Aorta (tissue), 5 donors: ENCODE data around the gene MYLK4. TPM values are rescaled to one million over a fixed set of nuclear protein-coding genes. Genes with fewer than 3 reads are reported as not detected.

ENCODE experiments used
- ATAC-seq: fragments of 200-7000 bp; cut with Tn5 transposase; one replicate; pipeline ENCODE4 v1.9.1; 2022; ENCODE audit warnings: moderate library complexity; ENCODE audit not compliant: low FRiP score
- DNase-seq, 2 donors: peaks; one replicate each; pipeline ENCODE4 v3.0.0-alpha.2; 2020
- H3K27ac ChIP-seq, 2 donors: one replicate each; pipeline ENCODE4 v1.5.1; 2013; ENCODE audit warnings: low read length in 2 of 2, mild to moderate bottlenecking in 2 of 2, moderate library complexity in 2 of 2, control low read depth in 1 of 2, inconsistent platforms in 1 of 2, low read depth in 1 of 2
- H3K27me3 ChIP-seq, 2 donors: one replicate each; pipeline ENCODE4 v1.6.1; 2013; ENCODE audit warnings: control low read depth in 1 of 2, low read length in 1 of 2, mild to moderate bottlenecking in 1 of 2, moderate library complexity in 1 of 2; ENCODE audit not compliant: insufficient read depth in 2 of 2, control insufficient read depth in 1 of 2
- H3K36me3 ChIP-seq, 2 donors: one replicate each; pipeline ENCODE4 v1.6.1; 2013; ENCODE audit warnings: control low read depth in 1 of 2, low read length in 1 of 2, mild to moderate bottlenecking in 1 of 2; ENCODE audit not compliant: insufficient read depth in 2 of 2, control insufficient read depth in 1 of 2
- H3K4me1 ChIP-seq, 2 donors: one replicate each; pipeline ENCODE4 v1.6.1; 2013; ENCODE audit warnings: low read length in 2 of 2, control low read depth in 1 of 2, mild to moderate bottlenecking in 1 of 2, moderate library complexity in 1 of 2; ENCODE audit not compliant: insufficient read depth in 2 of 2, control insufficient read depth in 1 of 2
- H3K4me3 ChIP-seq, 2 donors: one replicate each; pipeline ENCODE4 v1.5.1; 2013; ENCODE audit warnings: low read length in 2 of 2, control low read depth in 1 of 2, mild to moderate bottlenecking in 1 of 2
- H3K9me3 ChIP-seq: one replicate; pipeline ENCODE4 v1.6.1; 2013; ENCODE audit warnings: mild to moderate bottlenecking, low read length; ENCODE audit not compliant: control insufficient read depth
- WGBS, 2 donors: extraction: QIAGEN DNeasy Blood & Tissue Kit; methylation state at CpG; one replicate each; pipeline ENCODE4 v1.1.7; 2013; 5-methylcytosine and 5-hydroxymethylcytosine counted together
- intact Hi-C, 2 donors: fragments of 100-400 bp; cut with DNase I; formaldehyde crosslinking; loops; one replicate each; pipeline versions ENCODE4 v1.14.2 to v1.15.0; 2022
- polyA plus RNA-seq, 2 donors: library from polyadenylated mRNA; stranded (reverse); fragments of 200-250 nt; gene quantifications; one replicate each; pipeline ENCODE4 v1.2.3, GENCODE V29; 2013
- total RNA-seq, 2 donors: library from RNA; stranded (reverse); fragmentation: NEBNext Ultra II Directional; extraction: Animal tissue kit (Norgen Biotek cat#: 25700); gene quantifications; one replicate each; pipeline ENCODE4 v1.2.1, GENCODE V29; 2021
- donor health status: healthy with polysubstance abuse.
- donor health status: Bipolar disorder and iron deficiency.
- donor health status: DM: no; HTN: no; CAD: no.
- donor health status: DM: no; HTN: no; CAD: no.
- donor health status: DM: yes; HTN: yes; CAD: no.

Gene MYLK4
- total and polyA plus RNA-seq, 4 donors, result 0.38 to 2.5 (median 1.6) TPM

DNA sequence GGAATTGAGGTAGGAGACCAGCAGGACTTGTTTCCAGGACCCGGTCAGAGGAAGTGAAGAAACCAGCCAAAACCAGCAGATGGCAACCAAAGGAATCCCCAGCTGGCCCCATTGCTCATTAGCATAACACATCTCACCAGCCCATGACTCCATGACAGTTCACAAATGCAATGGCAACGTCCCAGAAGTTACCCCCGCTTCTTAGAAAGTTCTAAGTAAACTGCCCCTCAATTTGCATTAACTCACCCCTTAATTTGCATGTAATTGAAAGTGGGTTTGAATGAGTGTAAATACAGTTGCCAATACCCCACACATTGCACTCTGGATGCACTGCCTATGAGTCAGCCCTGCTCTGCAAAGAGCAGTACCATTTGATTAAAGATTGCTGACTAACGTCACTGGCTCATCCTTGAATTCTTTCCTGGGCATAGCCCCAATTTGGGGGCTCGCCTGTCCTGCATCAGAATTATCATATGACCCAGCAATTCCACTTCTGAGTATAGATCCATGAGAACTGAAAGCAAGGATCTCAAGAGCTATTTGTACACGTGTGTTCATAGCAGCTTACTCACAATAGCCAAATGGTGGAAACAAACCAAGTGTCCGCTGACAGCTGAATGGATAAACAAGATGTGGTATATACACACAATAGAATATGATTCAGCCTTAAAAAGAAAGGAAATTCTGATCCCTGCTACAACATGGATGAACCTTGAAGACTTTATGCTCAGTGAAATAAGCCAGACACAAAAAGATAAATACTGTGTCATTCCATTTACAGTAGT is 36.4 kb downstream of the MYLK4 start:
- intact Hi-C loops, result no loop called here
- 71 to 75% methylated on average over 7 of the region's 7 CpGs for whole genome bisulfite sequencing, 2 donors
- Histone ChIP-seq H3K27me3 (peaks cover 0 to 1% of the 10 kb centered on the region in 2 donors), H3K27ac (no peak overlapping the region), H3K36me3 (no peaks in the 10 kb centered on the region), H3K4me1 (no peaks in the 10 kb centered on the region), H3K9me3 (no peaks in the 10 kb centered on the region), H3K4me3 (no peak overlapping the region)
- peak; percentile 41 for ATAC-seq
- no peak for DNase-seq

DNA sequence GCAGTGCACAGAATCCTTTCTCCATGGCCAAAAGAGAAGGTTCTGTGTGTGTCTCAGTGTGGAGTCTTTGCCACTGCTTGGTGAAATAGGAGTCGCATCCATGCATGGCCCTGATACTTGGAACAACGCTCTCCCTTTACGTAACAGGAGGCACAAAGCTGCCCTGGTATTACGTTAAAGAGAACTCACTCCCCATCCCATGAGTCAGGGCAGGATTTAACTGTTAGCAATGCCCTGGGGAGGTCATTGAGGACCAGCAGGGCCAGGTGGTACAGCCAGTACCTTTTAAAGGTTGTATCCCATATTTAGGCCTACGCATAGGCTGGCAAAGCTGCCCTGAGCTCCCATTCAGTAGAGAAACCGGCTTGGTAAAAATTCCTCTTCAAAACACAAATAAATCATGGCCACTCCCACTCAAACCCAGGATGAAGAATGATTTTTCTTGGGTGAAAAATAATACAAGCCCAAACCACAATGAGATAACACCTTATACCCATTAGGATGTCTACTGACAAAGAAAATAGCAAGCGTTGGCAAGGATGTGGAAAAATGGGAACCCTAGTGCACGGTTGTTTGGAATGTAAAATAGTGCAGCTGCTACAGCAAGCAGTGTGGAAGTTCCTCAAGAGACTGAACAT is 37.1 kb downstream of the MYLK4 start:
- Histone ChIP-seq H3K27ac (no peak overlapping the region), H3K9me3 (no peaks in the 10 kb centered on the region), H3K4me1 (no peaks in the 10 kb centered on the region), H3K36me3 (no peaks in the 10 kb centered on the region), H3K4me3 (no peak overlapping the region), H3K27me3 (peaks cover 0 to 1% of the 10 kb centered on the region in 2 donors)
- no peak for DNase-seq
- ATAC-seq, result no peak
- intact Hi-C loops, result no loop called here
- WGBS, 2 donors, result 72 to 81% methylated on average over 8 of the region's 8 CpGs

- Histone ChIP-seq H3K9me3 (no peaks in the 10 kb centered on the region), H3K27ac (no peak overlapping the region), H3K27me3 (peaks cover 0 to 1% of the 10 kb centered on the region in 2 donors), H3K36me3 (no peaks in the 10 kb centered on the region), H3K4me1 (peaks cover 0 to 1% of the 10 kb centered on the region in 2 donors), H3K4me3 (no peak overlapping the region)
- intact Hi-C loops, result no loop called here
- DNase-seq, result no peak
- no peak for ATAC-seq
- WGBS, 2 donors, result 96% methylated on average over 5 of the region's 5 CpGs
These were observed 38.6 kb downstream of the MYLK4 start for GRCh38 chr6:2712102-2712501.

GRCh38 chr6:2710412-2710811 is 40.3 kb downstream of the MYLK4 start:
- H3K27ac ChIP-seq, result no peak overlapping the region
- H3K9me3 ChIP-seq, result no peaks in the 10 kb centered on the region
- H3K4me3 ChIP-seq, result no peak overlapping the region
- ATAC-seq, result no peak
- DNase-seq, result no peak
- peaks cover 0 to 1% of the 10 kb centered on the region in 2 donors for H3K4me1 ChIP-seq
- intact Hi-C loops, result no loop called here
- H3K27me3 ChIP-seq, result peaks cover 0 to 1% of the 10 kb centered on the region in 2 donors
- no peaks in the 10 kb centered on the region for H3K36me3 ChIP-seq

DNA sequence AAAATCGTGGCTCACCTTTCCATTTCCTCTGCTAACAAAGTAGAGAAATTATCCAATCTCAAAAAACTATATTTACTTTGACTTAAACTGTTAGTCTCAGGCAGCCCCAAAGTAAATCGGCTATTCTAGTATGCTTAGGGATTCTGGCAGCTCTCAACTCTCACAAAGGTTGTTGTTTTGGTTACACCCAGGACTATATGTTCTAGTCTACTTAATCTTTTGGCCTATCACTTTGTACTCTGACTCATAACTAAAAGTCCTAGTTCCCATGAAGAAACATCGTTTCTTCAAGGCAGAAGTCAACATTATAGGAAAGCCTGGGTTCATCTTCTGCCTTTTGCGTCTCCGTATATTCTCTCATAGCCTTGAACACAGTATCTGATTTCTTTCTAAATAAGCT is 42.3 kb downstream of the MYLK4 start:
- H3K4me3 ChIP-seq, result no peak overlapping the region
- no peak overlapping the region for H3K27ac ChIP-seq
- H3K27me3 ChIP-seq, result peaks cover 0 to under 1% of the 10 kb centered on the region in 2 donors
- H3K4me1 ChIP-seq, result peaks cover 0 to 1% of the 10 kb centered on the region in 2 donors
- WGBS, 2 donors, result 45 to 56% methylated on average over 5 of the region's 5 CpGs
- no peaks in the 10 kb centered on the region for H3K36me3 ChIP-seq
- DNase-seq (no peak), ATAC-seq (no peak)
- no peaks in the 10 kb centered on the region for H3K9me3 ChIP-seq
- intact Hi-C loops, result no loop called here

- WGBS, 2 donors, result 80 to 82% methylated on average over 7 of the region's 7 CpGs
- Histone ChIP-seq H3K27ac (no peak overlapping the region), H3K27me3 (no peaks in the 10 kb centered on the region), H3K9me3 (no peaks in the 10 kb centered on the region), H3K4me3 (no peak overlapping the region), H3K4me1 (peaks cover 0 to 1% of the 10 kb centered on the region in 2 donors), H3K36me3 (no peaks in the 10 kb centered on the region)
- ATAC-seq (no peak), DNase-seq (no peak)
- intact Hi-C loops, result no loop called here
These were observed 44.2 kb downstream of the MYLK4 start for GRCh38 chr6:2706558-2706957.

DNA sequence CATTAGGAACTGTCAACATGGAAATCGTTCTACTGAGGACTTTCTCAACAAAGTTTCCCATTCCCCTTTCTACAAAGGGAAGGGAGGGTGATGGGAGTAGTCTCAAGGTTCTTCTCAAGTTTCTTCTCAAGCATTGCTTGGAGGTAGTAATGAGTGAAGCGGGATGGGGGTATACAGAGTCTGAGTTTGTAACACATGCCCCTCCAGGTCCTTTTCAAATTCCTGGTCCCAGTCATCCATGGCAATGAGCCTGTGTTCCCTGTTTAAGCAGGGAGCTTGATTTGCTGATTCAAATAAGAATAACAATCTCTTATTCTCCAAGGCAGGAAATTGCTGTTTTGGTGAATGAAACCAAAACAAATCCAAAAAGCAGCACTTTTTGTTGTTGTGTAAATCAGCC is 45.5 kb downstream of the MYLK4 start:
- intact Hi-C loops, result no loop called here
- Histone ChIP-seq H3K4me3 (no peak overlapping the region), H3K36me3 (no peaks in the 10 kb centered on the region), H3K27me3 (no peaks in the 10 kb centered on the region), H3K27ac (no peak overlapping the region), H3K9me3 (no peaks in the 10 kb centered on the region), H3K4me1 (peaks cover 0 to 1% of the 10 kb centered on the region in 2 donors)
- DNase-seq (no peak), ATAC-seq (no peak)
- WGBS, 2 donors, result 84 to 85% methylated on average over 2 of the region's 2 CpGs

- Histone ChIP-seq H3K9me3 (no peaks in the 10 kb centered on the region), H3K36me3 (no peaks in the 10 kb centered on the region), H3K27ac (no peak overlapping the region), H3K4me1 (no peaks in the 10 kb centered on the region), H3K27me3 (no peaks in the 10 kb centered on the region), H3K4me3 (no peak overlapping the region)
- ATAC-seq (no peak), DNase-seq (no peak)
- intact Hi-C loops, result loop anchor here (2.0 to 5.0 kb wide), 2 partner anchors 1095 to 1100 kb away; no protein-coding TSS in a partner anchor
- WGBS, 2 donors, result 93 to 94% methylated on average over 13 of the region's 13 CpGs
These were observed 53.4 kb downstream of the MYLK4 start for GRCh38 chr6:2697291-2697690.
